ENCODE results near the gene PLEKHH2.

The PLEKHH2 gene

GRCh38 chr2:43806719-43807031 lies 169.6 kb downstream of the PLEKHH2 start:
- DNase-seq, result no peak

GRCh38 chr2:43810452-43810851 lies 173.4 kb downstream of the PLEKHH2 start:
- no peak for DNase-seq

- no peak for DNase-seq
These were observed 173.8 kb downstream of the PLEKHH2 start for GRCh38 chr2:43810888-43811287.

- DNase-seq, result no peak
These were observed 174.9 kb downstream of the PLEKHH2 start for GRCh38 chr2:43812006-43812405.

GRCh38 chr2:43812947-43813346 lies 175.9 kb downstream of the PLEKHH2 start:
- DNase-seq, result no peak

GRCh38 chr2:43814711-43815110 lies 177.7 kb downstream of the PLEKHH2 start:
- no peak for DNase-seq
